K562 (cell line): ENCODE data around the gene IL17RC. TPM values are rescaled to one million over a fixed set of nuclear protein-coding genes. Genes with fewer than 3 reads are reported as not detected.

Experiments used
- ATAC-seq: fragments of 200-7000 bp; cut with Tn5 transposase; 3 replicates; pipeline ENCODE4 v1.9.1; 2020; ENCODE audit warnings: moderate library complexity
- BruUV-seq: library from RNA; stranded (reverse); fragments of 400-500 nt; replicated peaks from 2 replicates; lab custom pipeline; 2021; lab: Mats Ljungman, UMichigan
- CTCF ChIA-PET: fragments of 300-600 bp; formaldehyde crosslinking; extraction: SDS; loops from one replicate; lab custom pipeline; 2021; ENCODE audit warnings: low intra/inter-chr PET ratio; lab: Yijun Ruan, JAX
- POLR2A ChIA-PET: fragments of 300-600, 350-650 bp; sonication (Branson Sonifier 250); formaldehyde crosslinking; extraction: SDS; loops from one replicate; lab custom pipeline; 2021; ENCODE audit warnings: antibody characterized with exemption, inconsistent platforms; lab: Yijun Ruan, JAX
- DNase-seq, 4 experiments: peaks; one replicate each; pipeline versions ENCODE4 v3.0.0 to v3.0.0-alpha.2; 2011 to 2018; ENCODE audit warnings: low spot score in 3 of 4, mixed read lengths in 3 of 4; ENCODE audit errors: extremely low read depth in 1 of 4
- FAIRE-seq: peaks from 2 replicates; lab custom pipeline; 2011; peaks lifted over from hg19 to GRCh38; lab: Jason Lieb, UNC
- H2AFZ ChIP-seq: 2 replicates; pipeline ENCODE4 v1.6.0; 2011; ENCODE audit warnings: low read depth, low read length, control low read depth, inconsistent platforms
- H3K27ac ChIP-seq: fragments of 200-600 bp; 3 replicates; pipeline ENCODE4 v1.8.0; 2011; ENCODE audit warnings: low read depth, mild to moderate bottlenecking, control low read depth, inconsistent platforms, low read length, moderate library complexity, mixed read lengths; ENCODE audit errors: extremely low read depth
- H3K27me3 ChIP-seq, 2 experiments: fragments of 300-600 bp in 1 of 2; 2 replicates in 1 of 2; 3 replicates in 1 of 2; pipeline versions ENCODE4 v1.6.0 to v1.8.0; 2011; ENCODE audit warnings: inconsistent platforms in 2 of 2, low read length in 2 of 2, mild to moderate bottlenecking in 1 of 2, mixed read lengths in 1 of 2, moderate library complexity in 1 of 2; ENCODE audit not compliant: control insufficient read depth in 2 of 2, insufficient read depth in 2 of 2
- H3K36me3 ChIP-seq: fragments of 300-600 bp; 3 replicates; pipeline ENCODE4 v1.8.0; 2011; ENCODE audit warnings: mild to moderate bottlenecking, low read length, inconsistent platforms; ENCODE audit not compliant: control insufficient read depth, insufficient read depth
- H3K4me1 ChIP-seq, 2 experiments: fragments of 200-600 bp in 1 of 2; replicated peaks in 1 of 2; 2 replicates in 1 of 2; 3 replicates in 1 of 2; pipeline versions ENCODE4 v1.5.1 to v1.8.0; 2011; ENCODE audit warnings: inconsistent platforms in 2 of 2, low read length in 2 of 2, mild to moderate bottlenecking in 1 of 2, mixed read lengths in 1 of 2, moderate library complexity in 1 of 2; ENCODE audit not compliant: control insufficient read depth in 2 of 2, insufficient read depth in 2 of 2
- H3K4me2 ChIP-seq: 2 replicates; pipeline ENCODE4 v1.6.1; 2011; ENCODE audit warnings: low read length, control low read depth, inconsistent platforms, mixed read lengths; ENCODE audit not compliant: insufficient read depth
- H3K4me3 ChIP-seq: fragments of 200-600 bp; sonication (generic), shearing (Covaris generic); 2 replicates; pipeline ENCODE4 v1.5.1; 2016; ENCODE audit warnings: control low read depth, inconsistent platforms
- H3K79me2 ChIP-seq: fragments of 200-600 bp; 3 replicates; pipeline ENCODE4 v1.8.0; 2011; ENCODE audit warnings: low read length, inconsistent platforms; ENCODE audit not compliant: control insufficient read depth, insufficient read depth
- H3K9ac ChIP-seq, 2 experiments: 2 replicates each; pipeline versions ENCODE4 v1.6.0 to v1.6.1; 2011; ENCODE audit warnings: low read depth in 2 of 2, low read length in 2 of 2, control low read depth in 1 of 2, inconsistent platforms in 1 of 2, mild to moderate bottlenecking in 1 of 2, mixed read lengths in 1 of 2; ENCODE audit not compliant: insufficient read depth in 1 of 2
- H3K9me1 ChIP-seq: one replicate; pipeline ENCODE4 v1.6.0; 2011; ENCODE audit warnings: inconsistent platforms, mild to moderate bottlenecking, low read length, moderate library complexity; ENCODE audit not compliant: control insufficient read depth, insufficient read depth
- H3K9me3 ChIP-seq: replicated peaks from 2 replicates; pipeline ENCODE4 v1.5.1; 2011; ENCODE audit warnings: low read depth, low read length, inconsistent platforms; ENCODE audit not compliant: control insufficient read depth, insufficient read depth
- H4K20me1 ChIP-seq: replicated peaks from 2 replicates; pipeline ENCODE4 v1.6.1; 2011; ENCODE audit warnings: low read length, inconsistent platforms, mixed read lengths; ENCODE audit not compliant: control insufficient read depth, insufficient read depth
- FUS ChIP-seq: fragments of 200-400 bp; formaldehyde crosslinking; optimal IDR thresholded peaks from 2 replicates; pipeline ENCODE3; 2017; ENCODE audit warnings: low read depth, low read length
- STAG1 ChIP-seq: sonication (generic); formaldehyde crosslinking; IDR thresholded peaks from 2 replicates; pipeline ENCODE4 v1.5.0; 2020; ENCODE audit warnings: missing genetic modification reagents, borderline replicate concordance
- WGBS: fragments of 100-300 bp; shearing (Covaris generic); methylation state at CpG from one replicate; pipeline ENCODE4 v1.1.6; 2016; ENCODE audit warnings: low coverage, mixed read lengths; ENCODE audit not compliant: insufficient coverage; ENCODE audit errors: missing lambda C conversion rate; 5-methylcytosine and 5-hydroxymethylcytosine counted together
- in situ Hi-C: fragments of 300-500 bp; cut with MboI; formaldehyde crosslinking; loops from 4 replicates; pipeline ENCODE4 v1.15.0; 2018; ENCODE audit warnings: inconsistent platforms, mixed read lengths
- intact Hi-C: fragments of 100-400 bp; cut with micrococcal nuclease; formaldehyde crosslinking; loops from 2 replicates; pipeline ENCODE4 v1.14.2; 2022
- polyA plus RNA-seq, 8 experiments: library from polyadenylated mRNA; depleted of rRNA in 4 of 8; stranded (reverse) in 5 of 8; unstranded in 3 of 8; fragments of >200 nt; fragmentation: Nextera tagmentation in 2 of 8; fragmentation: Illumina TruSeq in 1 of 8; extraction: Ambion mirVana in 2 of 8; extraction: Trizol in 1 of 8; gene quantifications; 2 replicates each; pipeline versions ENCODE4 v1.2.1 to v1.2.3, GENCODE V29; 2011 to 2014; ENCODE audit warnings: inconsistent platforms in 1 of 8, missing spikeins in 1 of 8
- total RNA-seq, 7 experiments: library from RNA; depleted of rRNA in 6 of 7; stranded (reverse); fragments of >200 nt in 6 of 7; fragmentation: Illumina TruSeq in 2 of 7; extraction: Trizol in 2 of 7; gene quantifications; 2 replicates each; pipeline versions ENCODE4 v1.2.1 to v1.2.3, GENCODE V29; 2011 to 2021; ENCODE audit warnings: low replicate concordance in 1 of 7

IL17RC gene
- total and polyA plus RNA-seq, 9 of the 15 experiments (the other 6 are each of a cell fraction or from before 2014, with no cell fraction given): 0.15 to 11.4 (median 7.1) TPM; not detected in 1

- Histone ChIP-seq H3K9ac (peak overlapping the region in 1 of 2 experiments; percentile 21; a peak in 1 of 4 replicates), H3K79me2 (no peaks in the 10 kb centered on the region), H3K9me3 (no peaks in the 10 kb centered on the region), H4K20me1 (no peaks in the 10 kb centered on the region), H3K4me1 (peaks cover 30 to 49% of the 10 kb centered on the region in 2 experiments), H3K27ac (no peak overlapping the region), H3K4me3 (no peak overlapping the region), H3K9me1 (peaks cover 3% of the 10 kb centered on the region), H3K4me2 (no peak overlapping the region), H2AFZ (no peak overlapping the region), H3K36me3 (no peaks in the 10 kb centered on the region), H3K27me3 (no peaks in the 10 kb centered on the region)
- ChIA-PET CTCF (no interaction called here), POLR2A (interaction anchor here (1.1 to 2.5 kb wide), 3 partner anchors 8 to 63 kb away, joined by 3 to 16 read pairs (median 5); no protein-coding TSS in a partner anchor)
- DNase-seq: no peak
- no peak for FAIRE-seq
- WGBS: 72% methylated on average over 13 of the region's 15 CpGs
- BruUV-seq: no TSS peak
- ATAC-seq: no peak
- in situ Hi-C loops: no loop called here
- intact Hi-C loops: loop anchor here (5.0 kb wide), 1 partner anchor 52 kb away; no protein-coding TSS in a partner anchor
- no peak for TF ChIP-seq FUS
- 0 out of 2 replicates have a peak, but pooled peaks have one; percentile 15 for TF ChIP-seq STAG1 (CRISPR knock-in tag)
These were observed 2.2 kb upstream of the IL17RC start for GRCh38 chr3:9914559-9915253.
